Measurements from ENCODE around the gene CLK2.
"Not testable (repeated sequence)": the region's sequence is repeated elsewhere in the genome, so short reads cannot be mapped to it uniquely, and the experiment has no call there.

Gene CLK2

GRCh38 chr1:155295942-155296267 is 22.6 kb upstream of the CLK2 start:
- DNase-seq = no peak

DNA sequence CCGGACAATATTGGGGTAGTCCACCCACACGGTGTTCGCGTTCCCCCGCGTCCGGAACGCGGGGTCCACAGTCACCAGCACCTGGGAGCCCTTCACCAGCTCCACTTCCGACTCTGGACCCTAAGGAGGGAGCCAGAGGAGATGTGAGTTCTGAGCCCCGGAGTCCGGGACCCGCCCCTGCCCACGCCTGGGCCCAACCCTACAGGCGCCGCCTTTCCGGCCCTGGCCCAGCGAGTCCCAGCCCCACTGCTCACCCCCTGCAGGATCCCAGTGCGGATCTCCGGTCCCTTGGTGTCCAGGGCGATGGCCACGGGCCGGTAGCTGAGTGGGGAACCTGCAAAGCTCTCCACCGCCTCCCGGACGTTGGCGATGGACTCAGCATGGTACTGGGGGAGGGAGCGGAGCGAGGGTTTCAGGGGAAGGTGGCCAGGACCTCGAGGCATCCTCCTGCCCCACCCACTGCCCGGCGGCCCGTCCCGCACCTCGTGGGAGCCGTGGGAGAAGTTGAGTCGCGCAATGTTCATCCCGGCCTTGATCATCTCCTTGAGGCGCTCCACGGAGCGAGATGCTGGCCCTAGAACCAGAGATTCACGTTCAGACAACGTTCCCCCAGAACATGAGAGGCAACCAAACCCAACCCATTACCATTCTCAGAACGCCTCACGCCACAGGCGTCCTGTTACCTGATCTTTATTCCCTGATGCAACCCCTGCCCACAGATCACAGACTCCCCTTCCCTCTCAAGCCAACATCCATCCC is 22.1 kb upstream of the CLK2 start:
- no peak for DNase-seq

GRCh38 chr1:155294520-155295182 is 21.3 kb upstream of the CLK2 start:
- DNase-seq = no peak

- no peak for DNase-seq
Measured at GRCh38 chr1:155293086-155293749, 19.9 kb upstream of the CLK2 start.

DNA sequence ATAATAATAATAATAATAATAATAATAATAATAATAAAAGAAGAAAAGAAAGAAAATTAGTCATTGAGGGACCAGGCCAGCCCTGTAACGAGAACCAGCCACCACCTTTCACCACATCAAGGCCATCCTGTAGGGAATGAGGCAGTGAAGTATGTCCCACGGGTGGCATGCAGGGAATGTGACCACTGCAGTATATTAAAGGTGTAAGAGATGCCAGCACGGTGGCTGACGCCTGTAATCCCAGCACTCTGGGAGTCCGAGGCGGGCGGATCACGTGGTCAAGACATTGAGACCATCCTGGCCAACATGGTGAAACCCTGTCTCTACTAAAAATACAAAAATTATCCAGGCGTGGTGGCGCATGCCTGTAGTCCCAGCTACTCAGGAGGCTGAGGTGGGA is 17.7 kb upstream of the CLK2 start:
- not testable (repeated sequence) for DNase-seq

- DNase-seq = no peak
Measured at GRCh38 chr1:155287987-155288543, 14.8 kb upstream of the CLK2 start.

DNA sequence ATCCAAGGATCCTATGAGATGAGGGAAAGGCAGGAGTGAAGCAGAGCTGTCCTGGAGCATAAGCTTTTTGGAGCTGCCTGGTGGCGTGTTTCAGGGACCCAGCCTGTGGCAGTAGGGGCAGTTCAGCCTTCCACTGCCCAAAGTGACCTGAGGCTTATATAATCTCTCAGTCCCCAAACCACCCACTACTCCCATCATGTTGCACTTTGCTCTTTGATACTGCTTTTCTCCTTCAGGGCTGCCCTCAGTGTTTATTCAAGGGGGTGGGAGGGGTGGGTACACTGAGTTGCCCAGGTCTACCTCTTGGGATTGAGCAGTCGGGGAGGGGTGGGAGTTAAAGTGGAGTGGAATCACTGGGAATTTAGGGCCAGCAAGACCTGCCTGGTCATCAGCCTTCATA is 13.2 kb upstream of the CLK2 start:
- no peak for DNase-seq

DNA sequence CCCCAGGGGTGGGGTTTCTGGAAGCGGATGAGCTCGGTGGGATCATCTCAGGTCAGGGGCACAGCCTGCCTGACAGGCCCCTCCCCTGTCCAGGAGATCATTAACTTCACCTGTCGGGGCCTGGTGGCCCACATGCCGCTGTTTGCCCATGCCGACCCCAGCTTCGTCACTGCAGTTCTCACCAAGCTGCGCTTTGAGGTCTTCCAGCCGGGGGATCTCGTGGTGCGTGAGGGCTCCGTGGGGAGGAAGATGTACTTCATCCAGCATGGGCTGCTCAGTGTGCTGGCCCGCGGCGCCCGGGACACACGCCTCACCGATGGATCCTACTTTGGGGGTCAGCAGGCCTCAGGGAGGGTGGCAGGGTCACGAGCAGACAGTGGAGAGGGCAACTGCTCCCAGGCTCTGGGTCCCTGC is 12.3 kb upstream of the CLK2 start:
- DNase-seq = no peak

- no peak for DNase-seq
Measured at GRCh38 chr1:155285063-155285462, 11.8 kb upstream of the CLK2 start.

GRCh38 chr1:155284476-155284875 is 11.2 kb upstream of the CLK2 start:
- DNase-seq = no peak

DNA sequence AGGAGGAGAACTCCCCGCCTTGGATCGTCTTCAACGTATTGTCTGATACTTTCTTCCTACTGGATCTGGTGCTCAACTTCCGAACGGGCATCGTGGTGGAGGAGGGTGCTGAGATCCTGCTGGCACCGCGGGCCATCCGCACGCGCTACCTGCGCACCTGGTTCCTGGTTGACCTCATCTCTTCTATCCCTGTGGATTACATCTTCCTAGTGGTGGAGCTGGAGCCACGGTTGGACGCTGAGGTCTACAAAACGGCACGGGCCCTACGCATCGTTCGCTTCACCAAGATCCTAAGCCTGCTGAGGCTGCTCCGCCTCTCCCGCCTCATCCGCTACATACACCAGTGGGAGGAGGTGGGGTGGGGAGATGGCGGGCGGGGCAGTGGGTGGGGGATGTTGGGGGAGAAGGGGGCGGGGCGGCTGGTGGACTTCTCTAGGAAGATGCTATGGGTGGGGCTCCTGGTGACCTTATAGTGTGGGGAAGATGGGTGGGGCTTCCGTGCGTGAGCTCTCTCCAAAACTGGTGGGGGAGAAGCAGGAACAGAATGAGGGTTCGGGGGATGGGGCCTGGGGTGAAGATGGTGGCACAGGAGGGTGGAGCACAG is 9.3 kb upstream of the CLK2 start:
- DNase-seq = no peak

- no peak for DNase-seq
Measured at GRCh38 chr1:155279268-155279667, 6.0 kb upstream of the CLK2 start.

DNA sequence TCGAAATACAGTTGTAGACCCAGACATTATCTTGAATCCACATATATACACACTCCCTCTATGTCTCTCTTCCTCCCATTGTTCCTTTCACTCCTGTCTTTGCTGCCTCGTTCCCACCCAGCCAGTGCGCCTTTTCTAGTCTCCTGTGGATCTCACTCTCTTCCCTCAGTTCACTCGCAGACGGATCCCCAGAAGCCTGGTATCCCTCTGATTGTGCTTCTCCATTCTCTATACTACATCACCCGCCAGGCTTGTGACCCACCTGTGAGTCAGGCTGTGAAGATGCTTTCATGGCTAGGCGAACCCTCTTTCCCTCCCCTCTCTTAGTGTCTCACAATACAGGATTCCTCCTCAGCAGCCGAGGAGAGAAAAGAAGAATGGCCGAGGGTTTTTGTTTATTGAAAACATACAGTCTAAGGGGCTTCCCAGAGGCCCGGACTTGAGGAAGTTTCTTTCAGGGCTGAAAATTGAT is 5.4 kb upstream of the CLK2 start:
- no peak for DNase-seq

DNA sequence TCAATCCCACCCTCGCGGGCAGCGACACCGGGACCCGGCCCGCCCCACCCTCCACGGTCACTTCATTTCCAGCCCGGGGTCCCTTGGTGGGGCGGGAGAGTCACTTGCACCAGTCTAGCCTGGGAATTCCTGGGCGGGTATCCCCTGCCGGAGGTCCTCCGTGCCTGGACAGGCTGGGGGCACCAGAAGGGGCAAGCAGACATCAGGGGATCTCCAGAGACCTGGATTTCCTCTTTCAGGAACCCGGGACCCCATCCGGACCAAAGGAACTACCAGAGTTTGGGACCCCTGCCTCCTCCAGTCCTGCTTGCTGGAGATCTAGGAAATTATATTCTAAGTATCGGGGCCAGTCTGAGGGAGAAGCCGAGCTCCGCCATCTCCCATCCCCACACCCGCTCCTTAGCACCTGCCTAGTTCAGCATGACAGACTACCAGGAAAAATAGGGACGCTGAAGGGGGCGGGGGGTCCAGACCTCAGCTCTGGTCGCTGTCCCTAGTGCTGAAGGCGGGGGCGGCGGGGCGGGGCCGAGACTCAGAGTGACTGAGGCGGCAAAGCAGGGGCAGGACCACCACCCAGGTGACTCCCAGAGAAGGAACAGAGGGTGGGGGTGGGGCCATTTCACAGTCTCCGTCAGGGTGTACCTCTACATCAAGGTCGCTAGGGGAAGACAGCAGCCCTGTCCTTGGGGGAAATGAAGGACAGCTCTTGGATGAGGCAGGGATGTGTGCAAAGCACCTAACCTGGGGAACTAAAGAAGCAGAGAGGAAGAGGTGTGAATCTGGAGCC is 4.8 kb upstream of the CLK2 start:
- peak; percentile 73 for DNase-seq

GRCh38 chr1:155277070-155277901 is 4.0 kb upstream of the CLK2 start, which contains the start of gene HCN3:
Gene HCN3 (plus strand): TSS chr1:155277463. CDS start chr1:155277591, 128 bp downstream.
- DNase-seq = peak; percentile 98

DNA sequence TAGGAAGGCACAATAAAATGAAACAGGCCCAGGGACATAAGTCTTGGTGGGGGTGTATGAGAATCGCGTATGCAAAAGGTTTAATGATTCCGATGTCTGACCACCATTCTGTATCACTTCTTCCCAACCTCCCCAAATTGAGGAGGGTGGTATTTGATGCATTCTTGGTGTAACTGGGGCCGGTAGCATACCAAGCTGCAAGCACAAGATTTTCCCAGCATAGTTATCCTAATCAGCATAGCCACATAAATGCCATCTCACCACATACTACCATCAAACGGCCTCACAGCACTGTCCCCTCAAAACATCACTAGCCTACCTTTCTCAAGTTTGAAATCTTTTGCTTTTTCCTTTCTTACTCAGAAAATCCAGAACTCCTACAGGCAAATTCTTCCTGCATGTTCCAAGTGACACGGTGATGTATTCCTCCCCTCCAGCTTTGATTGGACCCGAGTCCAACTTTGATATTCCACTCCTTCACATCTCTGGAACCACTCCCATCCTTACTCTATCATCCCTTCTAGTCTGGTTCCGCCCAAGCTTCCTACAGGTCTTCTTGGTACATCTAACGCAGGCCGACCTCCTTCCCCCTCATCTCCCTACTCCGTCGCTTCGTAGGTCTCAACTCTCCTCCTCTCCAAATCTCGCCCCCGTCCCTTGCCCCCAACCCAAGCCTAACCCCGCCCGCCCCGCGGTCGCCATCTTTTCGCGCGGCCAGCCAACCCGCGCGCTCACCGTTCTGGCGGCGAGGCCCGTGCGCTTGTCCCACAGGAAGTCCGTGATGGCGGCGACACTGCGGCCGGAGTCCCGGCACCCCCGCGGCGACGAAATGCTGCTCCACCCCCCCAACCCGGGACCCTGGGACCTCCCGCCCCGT is 600 bp downstream of the CLK2 start:
- no peak for DNase-seq

- no peak for DNase-seq
Measured at GRCh38 chr1:155269381-155269780, 3.9 kb downstream of the CLK2 start.

DNA sequence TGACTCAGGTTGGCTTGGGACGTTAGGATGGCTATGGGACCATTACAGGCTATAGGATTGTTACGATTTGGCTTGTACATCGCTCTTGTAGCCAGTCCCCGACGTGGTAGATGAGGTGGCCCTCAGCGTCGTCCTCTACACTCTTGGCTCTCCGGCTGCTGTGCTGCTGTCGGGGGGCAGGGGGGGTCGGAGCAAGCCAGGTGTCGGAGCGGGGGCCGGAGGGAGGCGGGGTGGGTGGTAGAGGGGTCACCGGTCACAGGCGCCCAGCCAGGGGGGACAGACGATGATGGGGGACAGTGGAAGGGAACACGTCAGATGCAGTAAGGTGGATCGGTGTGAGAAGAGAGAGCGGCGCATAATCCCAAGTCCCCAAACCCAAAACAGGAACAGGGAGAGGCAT is 4.7 kb downstream of the CLK2 start:
- no peak for DNase-seq

GRCh38 chr1:155267373-155267772 is 5.9 kb downstream of the CLK2 start:
- DNase-seq = no peak

DNA sequence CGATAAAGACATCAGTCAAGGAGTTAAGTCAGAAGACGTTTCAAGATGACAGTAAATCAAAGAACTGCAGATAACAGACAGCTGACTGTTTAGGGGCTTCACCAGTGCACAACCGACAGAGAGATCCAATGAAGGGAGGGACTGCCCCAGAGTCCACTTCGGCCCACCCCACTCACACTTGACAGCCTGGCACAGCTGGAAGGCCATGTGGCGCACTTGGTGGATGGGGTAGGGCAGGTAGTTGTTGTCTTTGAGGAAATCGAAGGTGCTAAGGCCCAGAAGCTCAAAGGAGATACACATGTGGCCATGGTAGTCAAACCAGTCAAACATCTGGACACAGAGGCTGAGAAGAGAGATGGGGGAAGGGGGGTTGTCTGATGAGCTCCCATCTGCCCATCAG is 6.8 kb downstream of the CLK2 start:
- no peak for DNase-seq

Data from NCI-H1436 (cell line).